K562 (cell line): Measurements from ENCODE around the gene HNRNPDL. TPM values are rescaled to one million over a fixed set of nuclear protein-coding genes. Genes with fewer than 3 reads are reported as not detected.
A peak's percentile ranks its signal among the peaks of the same experiment; 100 is the strongest.

ENCODE experiments used
- BCOR ChIP-seq: fragments of 450-650 bp; IDR thresholded peaks from 2 replicates; pipeline ENCODE4 v1.6.1; 2016
- BHLHE40 ChIP-seq: IDR thresholded peaks from 2 replicates; pipeline ENCODE4 v1.6.1; 2011; ENCODE audit warnings: low read length, improper control_type of control experiment
- CBFA2T2 ChIP-seq: fragments of 450-650 bp; conservative IDR thresholded peaks from 2 replicates; pipeline ENCODE4 v1.6.1; 2017; ENCODE audit warnings: mild to moderate bottlenecking
- CBX1 ChIP-seq: sonication (generic); IDR thresholded peaks from 2 replicates; pipeline ENCODE4 v1.6.1; 2016; ENCODE audit warnings: antibody characterized with exemption, low read depth, mild to moderate bottlenecking
- CHCHD3 ChIP-seq: fragments of 250-450 bp; sonication (Bioruptor Pico); IDR thresholded peaks from 2 replicates; pipeline ENCODE4 v2.1.2; 2022; ENCODE audit warnings: mild to moderate bottlenecking
- EP400 ChIP-seq: fragments of 450-650 bp; IDR thresholded peaks from 2 replicates; pipeline ENCODE4 v1.6.1; 2017; ENCODE audit warnings: antibody characterized with exemption, mild to moderate bottlenecking, moderate library complexity
- ETS2 ChIP-seq: IDR thresholded peaks from 2 replicates; pipeline ENCODE4 v1.6.1; 2016; ENCODE audit warnings: borderline replicate concordance, missing genetic modification characterization, mild to moderate bottlenecking, moderate library complexity, missing compliant biosample characterization; ENCODE audit not compliant: poor library complexity, severe bottlenecking
- EWSR1 ChIP-seq: fragments of 450-650 bp; IDR thresholded peaks from 2 replicates; pipeline ENCODE4 v1.6.1; 2018; ENCODE audit warnings: borderline replicate concordance, mild to moderate bottlenecking, low read depth, moderate library complexity; ENCODE audit not compliant: partially characterized antibody
- FOXJ2 ChIP-seq: fragments of 200-800 bp; sonication (Bioruptor generic); IDR thresholded peaks from 2 replicates; pipeline ENCODE4 v1.6.1; 2016; ENCODE audit warnings: missing genetic modification characterization, missing compliant biosample characterization
- GABPA ChIP-seq: fragments of 200-800 bp; sonication (Bioruptor generic); conservative IDR thresholded peaks from 2 replicates; pipeline ENCODE4 v1.6.1; 2016; ENCODE audit warnings: low read depth, missing genetic modification characterization, missing compliant biosample characterization
- HNRNPK ChIP-seq: fragments of 200-400 bp; formaldehyde crosslinking; IDR thresholded peaks from one replicate; pipeline ENCODE4 v1.6.1; 2018; ENCODE audit warnings: mild to moderate bottlenecking, low read depth, low read length; ENCODE audit not compliant: poor library complexity, severe bottlenecking
- KHSRP ChIP-seq: fragments of 450-650 bp; IDR thresholded peaks from 2 replicates; pipeline ENCODE4 v1.6.1; 2017
- MED1 ChIP-seq: sonication (generic); formaldehyde crosslinking; IDR thresholded peaks from 2 replicates; pipeline ENCODE4 v1.8.1; 2023; ENCODE audit warnings: missing genetic modification reagents, borderline replicate concordance
- MEF2A ChIP-seq: IDR thresholded peaks from 2 replicates; pipeline ENCODE4 v1.6.1; 2011; ENCODE audit warnings: low read depth, mild to moderate bottlenecking, low read length, moderate library complexity; ENCODE audit not compliant: control insufficient read depth
- NFYB ChIP-seq: IDR thresholded peaks from 2 replicates; pipeline ENCODE4 v1.6.1; 2011; ENCODE audit warnings: mild to moderate bottlenecking, moderate library complexity; ENCODE audit not compliant: insufficient read length; ENCODE audit errors: extremely low read depth
- SMARCC2 ChIP-seq: fragments of 450-650 bp; IDR thresholded peaks from 2 replicates; pipeline ENCODE4 v1.6.1; 2017; ENCODE audit warnings: antibody characterized with exemption, moderate library complexity, mild to moderate bottlenecking, low read depth
- SRSF7 ChIP-seq: fragments of 200-400 bp; formaldehyde crosslinking; optimal IDR thresholded peaks from 2 replicates; pipeline ENCODE3; 2017; ENCODE audit warnings: mild to moderate bottlenecking, low read depth, low read length
- TCF7 ChIP-seq: sonication (generic); IDR thresholded peaks from 2 replicates; pipeline ENCODE4 v1.6.1; 2016; ENCODE audit warnings: antibody characterized with exemption, borderline replicate concordance
- ZBTB1 ChIP-seq: sonication (generic); formaldehyde crosslinking; IDR thresholded peaks from 2 replicates; pipeline ENCODE4 v1.8.1; 2023; ENCODE audit warnings: missing genetic modification reagents, low read depth, mild to moderate bottlenecking, borderline replicate concordance
- ZNF197 ChIP-seq: fragments of 200-800 bp; sonication (Bioruptor generic); IDR thresholded peaks from 2 replicates; pipeline ENCODE4 v1.6.1; 2016; ENCODE audit warnings: low read depth, missing genetic modification characterization, missing compliant biosample characterization
- ZNF263 ChIP-seq: sonication (generic); formaldehyde crosslinking; IDR thresholded peaks from 2 replicates; pipeline ENCODE4 v1.8.0; 2022; ENCODE audit warnings: mild to moderate bottlenecking, missing genetic modification reagents, borderline replicate concordance
- ZNF551 ChIP-seq: fragments of 250-450 bp; sonication (Bioruptor Pico); IDR thresholded peaks from 2 replicates; pipeline ENCODE4 v1.5.0; 2021; ENCODE audit warnings: mild to moderate bottlenecking, moderate library complexity
- ZNF707 ChIP-seq: fragments of 250-450 bp; sonication (Bioruptor Pico); conservative IDR thresholded peaks from 2 replicates; pipeline ENCODE4 v1.8.0; 2022; ENCODE audit warnings: inconsistent platforms, mild to moderate bottlenecking, moderate library complexity
- ZNF778 ChIP-seq: fragments of 450-650 bp; formaldehyde crosslinking; IDR thresholded peaks from 2 replicates; pipeline ENCODE4 v1.4.0; 2020; ENCODE audit warnings: mild to moderate bottlenecking, moderate library complexity
- polyA plus RNA-seq, 8 experiments: library from polyadenylated mRNA; depleted of rRNA in 4 of 8; stranded (reverse) in 5 of 8; unstranded in 3 of 8; fragments of >200 nt; fragmentation: Nextera tagmentation in 2 of 8; fragmentation: Illumina TruSeq in 1 of 8; extraction: Ambion mirVana in 2 of 8; extraction: Trizol in 1 of 8; gene quantifications; 2 replicates each; pipeline versions ENCODE4 v1.2.1 to v1.2.3, GENCODE V29; 2011 to 2014; ENCODE audit warnings: inconsistent platforms in 1 of 8, missing spikeins in 1 of 8
- total RNA-seq, 7 experiments: library from RNA; depleted of rRNA in 6 of 7; stranded (reverse); fragments of >200 nt in 6 of 7; fragmentation: Illumina TruSeq in 2 of 7; extraction: Trizol in 2 of 7; gene quantifications; 2 replicates each; pipeline versions ENCODE4 v1.2.1 to v1.2.3, GENCODE V29; 2011 to 2021; ENCODE audit warnings: low replicate concordance in 1 of 7
- TF ChIP-seq, protein P1 (sequence below): fragments of 450-650 bp; formaldehyde crosslinking; IDR thresholded peaks from 2 replicates; pipeline ENCODE4 v1.4.0; 2020; ENCODE audit warnings: mild to moderate bottlenecking, moderate library complexity
- TF ChIP-seq, protein P2 (sequence below), 2 experiments: fragments of 450-650 bp; conservative IDR thresholded peaks; 2 replicates each; pipeline ENCODE4 v1.6.1; 2017; ENCODE audit warnings: mild to moderate bottlenecking in 2 of 2, moderate library complexity in 2 of 2
- TF ChIP-seq, protein P3 (sequence below): sonication (generic); formaldehyde crosslinking; IDR thresholded peaks from 2 replicates; pipeline ENCODE4 v1.8.0; 2022; ENCODE audit warnings: mild to moderate bottlenecking, missing genetic modification reagents

The HNRNPDL gene
- total and polyA plus RNA-seq, 9 of the 15 experiments (the other 6 are each of a cell fraction or from before 2014, with no cell fraction given) = 243 to 652 (median 351) TPM

DNA sequence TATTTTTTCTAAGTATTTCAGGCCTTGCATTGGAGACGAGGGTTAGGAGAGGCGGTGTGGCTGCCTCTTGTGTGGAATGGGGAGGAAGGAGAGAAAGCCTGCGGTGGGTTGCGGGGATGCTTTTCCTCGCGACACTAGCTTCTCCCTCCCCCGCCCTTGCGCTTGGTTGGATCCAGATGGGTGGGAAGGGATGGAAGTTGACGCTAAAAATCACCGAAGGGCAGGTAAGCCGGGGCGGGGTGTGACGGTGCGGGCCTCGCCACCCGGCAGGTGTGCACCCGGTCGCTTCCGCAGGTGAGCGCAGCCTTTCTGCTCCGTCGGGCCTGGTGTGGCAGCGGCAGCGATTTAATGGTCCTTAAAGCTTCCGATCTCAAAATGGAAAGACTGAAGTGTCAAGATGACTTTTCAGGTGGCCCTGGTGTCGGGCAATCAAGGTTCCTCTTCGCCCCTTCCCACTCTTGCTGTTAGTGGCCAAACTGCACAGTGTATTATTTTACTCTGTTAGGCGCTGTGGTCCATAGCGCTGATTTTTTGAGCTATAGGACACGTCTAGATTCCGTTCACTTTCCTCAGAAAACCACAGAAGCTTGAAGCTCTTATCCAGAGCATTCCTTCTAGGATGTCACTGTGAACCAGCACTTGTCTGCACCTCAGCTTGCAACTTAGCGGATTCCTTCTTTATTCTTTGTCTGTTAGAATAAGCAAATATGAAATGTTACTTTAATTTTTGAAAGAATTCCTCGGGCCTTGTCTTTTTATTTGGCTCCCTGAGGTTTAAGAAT lies 893 bp upstream of the HNRNPDL start (continued):
- TF ChIP-seq, protein P1, sequence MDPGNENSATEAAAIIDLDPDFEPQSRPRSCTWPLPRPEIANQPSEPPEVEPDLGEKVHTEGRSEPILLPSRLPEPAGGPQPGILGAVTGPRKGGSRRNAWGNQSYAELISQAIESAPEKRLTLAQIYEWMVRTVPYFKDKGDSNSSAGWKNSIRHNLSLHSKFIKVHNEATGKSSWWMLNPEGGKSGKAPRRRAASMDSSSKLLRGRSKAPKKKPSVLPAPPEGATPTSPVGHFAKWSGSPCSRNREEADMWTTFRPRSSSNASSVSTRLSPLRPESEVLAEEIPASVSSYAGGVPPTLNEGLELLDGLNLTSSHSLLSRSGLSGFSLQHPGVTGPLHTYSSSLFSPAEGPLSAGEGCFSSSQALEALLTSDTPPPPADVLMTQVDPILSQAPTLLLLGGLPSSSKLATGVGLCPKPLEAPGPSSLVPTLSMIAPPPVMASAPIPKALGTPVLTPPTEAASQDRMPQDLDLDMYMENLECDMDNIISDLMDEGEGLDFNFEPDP (CRISPR knock-in tag) = no peak
- TF ChIP-seq HNRNPK (no peak), ZBTB1 (peak; percentile 43; the same call in 1 of the 2 replicates), CBX1 (no peak), SRSF7 (no peak), ETS2 (tag) (no peak), SMARCC2 (no peak), KHSRP (no peak), CHCHD3 (CRISPR knock-in tag) (no peak), GABPA (tag) (peak; percentile 40; the same call in 1 of the 2 replicates), EWSR1 (no peak), ZNF551 (no peak), NFYB (no peak), ZNF707 (CRISPR knock-in tag) (no peak), BHLHE40 (no peak), TCF7 (no peak), MEF2A (no peak), ZNF778 (CRISPR knock-in tag) (no peak), BCOR (no peak), MED1 (CRISPR knock-in tag) (no peak), CBFA2T2 (no peak), FOXJ2 (tag) (no peak), ZNF263 (CRISPR knock-in tag) (0 out of 2 replicates have a peak, but pooled peaks have one; percentile 55), ZNF197 (CRISPR knock-in tag) (0 out of 2 replicates have a peak, but pooled peaks have one; percentile 7), EP400 (no peak)
- TF ChIP-seq, protein P2, sequence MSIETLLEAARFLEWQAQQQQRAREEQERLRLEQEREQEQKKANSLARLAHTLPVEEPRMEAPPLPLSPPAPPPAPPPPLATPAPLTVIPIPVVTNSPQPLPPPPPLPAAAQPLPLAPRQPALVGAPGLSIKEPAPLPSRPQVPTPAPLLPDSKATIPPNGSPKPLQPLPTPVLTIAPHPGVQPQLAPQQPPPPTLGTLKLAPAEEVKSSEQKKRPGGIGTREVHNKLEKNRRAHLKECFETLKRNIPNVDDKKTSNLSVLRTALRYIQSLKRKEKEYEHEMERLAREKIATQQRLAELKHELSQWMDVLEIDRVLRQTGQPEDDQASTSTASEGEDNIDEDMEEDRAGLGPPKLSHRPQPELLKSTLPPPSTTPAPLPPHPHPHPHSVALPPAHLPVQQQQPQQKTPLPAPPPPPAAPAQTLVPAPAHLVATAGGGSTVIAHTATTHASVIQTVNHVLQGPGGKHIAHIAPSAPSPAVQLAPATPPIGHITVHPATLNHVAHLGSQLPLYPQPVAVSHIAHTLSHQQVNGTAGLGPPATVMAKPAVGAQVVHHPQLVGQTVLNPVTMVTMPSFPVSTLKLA (conservative IDR thresholded peaks at IDR 0.05) = no peak
- TF ChIP-seq, protein P3, sequence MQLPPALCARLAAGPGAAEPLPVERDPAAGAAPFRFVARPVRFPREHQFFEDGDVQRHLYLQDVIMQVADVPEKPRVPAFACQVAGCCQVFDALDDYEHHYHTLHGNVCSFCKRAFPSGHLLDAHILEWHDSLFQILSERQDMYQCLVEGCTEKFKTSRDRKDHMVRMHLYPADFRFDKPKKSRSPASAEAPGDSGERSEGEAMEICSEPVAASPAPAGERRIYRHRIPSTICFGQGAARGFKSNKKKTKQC (CRISPR knock-in tag) = 0 out of 2 replicates have a peak, but pooled peaks have one; percentile 20
